Activated T-cell treated with anti-CD3 and anti-CD28 coated beads, Interleukin-2, amount 50 U/mL, for 1 hour (primary cell): Measurements from ENCODE around the gene TBC1D10A.

Experiments
- DNase-seq: peaks from one replicate; pipeline ENCODE4 v3.0.0-alpha.2; 2020

The TBC1D10A gene, protein sequence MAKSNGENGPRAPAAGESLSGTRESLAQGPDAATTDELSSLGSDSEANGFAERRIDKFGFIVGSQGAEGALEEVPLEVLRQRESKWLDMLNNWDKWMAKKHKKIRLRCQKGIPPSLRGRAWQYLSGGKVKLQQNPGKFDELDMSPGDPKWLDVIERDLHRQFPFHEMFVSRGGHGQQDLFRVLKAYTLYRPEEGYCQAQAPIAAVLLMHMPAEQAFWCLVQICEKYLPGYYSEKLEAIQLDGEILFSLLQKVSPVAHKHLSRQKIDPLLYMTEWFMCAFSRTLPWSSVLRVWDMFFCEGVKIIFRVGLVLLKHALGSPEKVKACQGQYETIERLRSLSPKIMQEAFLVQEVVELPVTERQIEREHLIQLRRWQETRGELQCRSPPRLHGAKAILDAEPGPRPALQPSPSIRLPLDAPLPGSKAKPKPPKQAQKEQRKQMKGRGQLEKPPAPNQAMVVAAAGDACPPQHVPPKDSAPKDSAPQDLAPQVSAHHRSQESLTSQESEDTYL

DNA sequence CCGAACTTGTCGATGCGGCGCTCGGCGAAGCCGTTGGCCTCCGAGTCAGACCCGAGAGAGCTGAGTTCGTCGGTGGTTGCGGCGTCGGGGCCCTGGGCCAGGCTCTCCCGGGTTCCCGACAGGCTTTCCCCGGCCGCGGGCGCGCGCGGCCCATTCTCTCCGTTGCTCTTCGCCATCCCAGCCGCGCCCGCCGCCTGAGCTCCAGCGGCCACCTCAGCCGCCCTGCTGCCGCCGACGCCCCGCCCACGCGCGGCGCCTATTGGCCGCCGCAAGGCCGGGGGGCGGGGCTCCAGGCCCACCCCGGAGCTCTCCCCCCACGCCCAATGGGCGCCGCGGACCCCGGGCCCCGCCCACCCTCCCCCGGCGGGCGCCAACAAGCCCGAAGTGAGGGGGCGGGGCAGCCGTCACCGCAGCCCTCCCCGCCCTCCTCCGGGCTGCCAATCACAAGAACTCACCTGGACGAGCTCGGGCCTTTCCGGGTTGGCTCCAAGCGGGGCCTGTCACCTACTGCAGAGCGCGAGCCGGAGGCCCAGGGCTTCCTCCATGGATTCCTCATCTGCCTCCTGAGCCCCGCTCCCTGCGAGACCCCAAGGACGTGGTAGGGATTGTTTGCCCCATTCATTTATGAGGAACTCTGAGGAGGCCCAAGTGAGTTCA, at the start of gene TBC1D10A:
TSS of gene TBC1D10A (minus strand) at position 236 of the 657 bp plus-strand sequence. CDS start at position 176, 60 bp downstream.
- peak; percentile 95 for DNase-seq

DNA sequence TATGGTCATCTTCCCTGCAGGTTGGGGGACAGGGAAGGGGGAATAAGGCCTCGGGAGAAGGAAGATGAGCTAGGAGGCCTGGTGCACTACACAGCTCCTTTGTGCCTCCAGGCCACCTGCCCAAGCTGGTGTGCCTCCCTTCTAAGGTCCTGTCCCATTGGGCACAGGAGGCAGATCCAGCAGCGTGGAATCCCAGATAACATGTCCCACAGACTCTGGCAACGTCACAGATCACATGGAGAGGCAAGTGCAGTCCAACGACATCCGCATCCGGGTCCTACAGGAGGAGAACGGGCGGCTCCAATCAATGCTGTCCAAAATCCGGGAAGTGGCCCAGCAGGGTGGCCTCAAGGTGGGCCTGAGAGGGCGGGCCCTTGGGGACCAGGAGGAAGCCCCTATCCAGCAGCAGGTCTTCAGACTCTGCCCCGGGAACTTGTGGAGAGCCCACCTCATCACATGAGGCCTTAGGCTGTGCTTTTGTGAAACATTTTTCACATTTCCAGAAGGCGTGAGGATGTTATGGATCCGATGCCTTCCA, 48.6 kb upstream of the TBC1D10A start:
- DNase-seq = no peak

DNA sequence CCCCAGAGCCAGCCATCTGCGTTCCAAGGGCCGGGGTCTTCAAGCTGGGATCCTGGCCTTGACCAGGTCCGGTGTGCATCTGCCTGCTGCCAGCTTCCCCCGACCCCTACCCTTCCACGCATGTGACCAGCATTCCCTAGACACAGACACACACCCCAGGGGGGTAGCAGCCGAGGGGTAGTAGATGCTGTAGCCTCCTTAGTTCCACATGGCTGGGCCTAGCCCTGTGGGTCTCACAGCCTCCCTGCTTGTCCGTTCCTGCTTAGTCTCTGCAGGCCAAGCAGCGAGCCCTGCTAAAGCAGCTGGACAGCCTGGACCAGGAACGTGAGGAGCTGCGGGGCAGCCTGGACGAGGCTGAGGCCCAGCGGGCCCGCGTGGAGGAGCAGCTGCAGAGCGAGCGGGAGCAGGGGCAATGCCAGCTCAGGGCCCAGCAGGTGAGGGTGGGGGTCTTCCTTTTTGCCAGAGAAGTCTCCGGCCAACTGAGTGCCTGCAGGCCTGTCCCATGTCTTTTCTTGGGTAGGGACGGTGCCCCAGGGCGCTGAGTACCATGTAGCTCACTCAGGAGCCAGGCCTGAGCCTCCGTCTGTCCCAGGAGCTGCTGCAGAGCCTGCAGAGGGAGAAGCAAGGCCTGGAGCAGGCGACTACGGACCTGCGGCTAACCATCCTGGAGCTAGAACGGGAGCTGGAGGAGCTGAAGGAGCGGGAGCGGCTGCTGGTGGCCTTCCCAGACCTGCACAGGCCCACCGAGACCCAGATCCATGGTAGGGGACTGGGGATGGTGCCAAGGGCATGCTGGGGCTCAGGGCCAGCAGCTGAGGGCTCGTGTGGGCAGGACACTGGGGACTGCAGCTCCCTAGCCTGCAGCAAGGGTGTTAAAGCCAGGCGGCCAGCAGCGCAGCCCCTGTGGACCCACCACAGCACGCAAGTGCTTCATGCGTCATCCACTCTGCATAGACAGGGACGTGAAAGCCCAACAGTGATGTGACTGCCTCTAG, 46.9 kb upstream of the TBC1D10A start:
- DNase-seq = no peak

DNA sequence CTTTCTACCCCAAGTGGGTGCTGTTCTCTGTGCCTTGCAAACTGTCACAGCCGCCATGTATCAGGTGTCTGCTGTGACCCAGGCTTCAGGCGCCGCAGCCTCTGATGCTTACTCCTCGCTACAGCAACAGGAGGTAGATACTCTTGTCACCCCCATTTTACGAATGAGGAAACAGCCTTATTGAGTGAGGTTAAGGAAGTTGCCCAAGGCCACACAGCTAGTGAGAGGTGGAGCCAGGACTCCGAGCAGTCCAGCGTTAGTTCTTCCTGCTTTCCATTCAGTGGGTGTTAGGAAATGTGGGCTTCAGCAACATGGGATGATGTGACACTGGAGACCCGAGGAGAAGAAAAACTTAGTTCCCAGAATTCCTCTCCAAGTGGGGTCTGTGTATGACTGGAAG, 46.2 kb upstream of the TBC1D10A start:
- no peak for DNase-seq

DNA sequence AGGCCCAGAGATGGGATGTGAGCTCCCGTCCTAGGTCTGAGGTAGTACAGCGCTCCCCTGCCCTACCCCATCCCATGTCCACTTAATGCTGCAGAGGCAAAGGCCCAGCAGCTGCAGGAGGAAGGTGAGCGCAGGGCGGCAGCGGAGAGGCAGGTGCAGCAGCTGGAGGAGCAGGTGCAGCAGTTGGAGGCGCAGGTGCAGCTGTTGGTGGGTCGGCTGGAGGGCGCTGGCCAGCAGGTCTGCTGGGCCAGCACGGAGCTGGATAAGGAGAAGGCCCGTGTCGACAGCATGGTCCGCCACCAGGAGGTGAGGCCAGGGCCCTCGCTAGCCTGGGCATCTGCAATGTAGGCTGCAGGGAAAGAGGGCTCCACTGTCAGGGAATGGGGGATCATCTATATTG, 45.2 kb upstream of the TBC1D10A start:
- no peak for DNase-seq

DNA sequence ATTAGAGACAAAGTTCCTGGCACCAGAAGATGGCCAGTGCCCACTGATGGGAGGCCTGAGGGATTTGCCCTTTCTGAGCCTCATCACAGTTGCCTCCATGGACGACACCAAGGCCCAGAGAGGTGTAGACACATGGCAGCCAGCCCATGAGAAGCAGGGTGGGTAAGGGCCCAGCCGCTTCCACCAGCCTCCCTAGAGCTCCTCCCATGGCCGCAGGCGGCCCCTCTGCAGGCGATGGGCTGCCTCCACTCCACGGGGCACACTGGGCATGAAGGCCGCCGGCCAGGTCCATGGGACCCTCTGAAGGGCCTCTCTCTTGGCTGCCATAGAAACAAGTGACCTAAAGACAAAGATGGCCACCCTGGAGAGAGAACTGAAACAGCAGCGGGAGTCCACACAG, 44.6 kb upstream of the TBC1D10A start:
- no peak for DNase-seq

DNA sequence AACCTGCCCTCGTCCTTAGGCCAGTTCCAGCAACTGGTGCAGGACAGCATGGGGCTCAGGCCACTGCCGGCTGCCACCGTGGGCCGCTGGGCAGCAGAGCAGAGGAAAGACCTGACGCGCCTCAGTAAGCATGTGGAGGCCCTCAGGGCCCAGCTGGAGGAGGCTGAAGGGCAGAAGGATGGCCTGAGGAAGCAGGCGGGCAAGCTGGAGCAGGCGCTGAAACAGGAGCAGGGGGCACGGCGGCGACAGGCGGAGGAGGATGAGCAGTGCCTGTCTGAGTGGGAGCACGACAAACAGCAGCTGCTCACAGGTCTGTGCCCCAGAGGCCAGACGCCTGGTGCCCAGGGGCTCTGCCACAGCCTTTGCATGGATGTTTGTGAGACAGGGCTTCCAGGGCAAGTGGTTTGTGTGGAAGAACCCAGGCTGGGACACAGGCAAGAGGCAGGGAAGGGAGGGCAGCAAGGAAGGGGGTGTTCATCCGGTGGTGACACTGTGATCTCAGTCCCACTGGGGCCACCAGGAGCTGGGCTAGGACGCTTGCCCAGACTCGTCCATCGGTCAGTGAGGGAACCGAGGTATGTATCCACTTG, 44.0 kb upstream of the TBC1D10A start:
- no peak for DNase-seq

DNA sequence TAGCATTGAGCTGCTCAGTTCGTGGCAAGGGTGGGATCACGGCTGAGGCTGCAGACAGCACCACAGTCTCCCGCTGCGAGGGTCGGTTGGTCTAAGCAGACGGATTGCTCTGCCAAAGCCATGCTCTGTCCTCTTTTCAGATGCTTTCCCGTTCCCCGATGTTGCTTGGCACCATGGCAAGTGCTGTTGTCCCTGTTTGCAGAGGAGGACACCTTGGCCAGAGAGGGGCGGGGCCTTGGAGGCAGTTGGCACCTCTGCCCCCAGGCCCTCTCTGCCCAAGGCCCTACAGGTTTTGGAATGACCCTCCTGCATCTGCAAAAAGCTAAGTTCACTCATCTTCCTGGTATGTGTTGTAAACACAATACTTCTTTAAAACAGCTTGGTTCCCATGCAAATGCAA, 41.7 kb upstream of the TBC1D10A start:
- DNase-seq = no peak

DNA sequence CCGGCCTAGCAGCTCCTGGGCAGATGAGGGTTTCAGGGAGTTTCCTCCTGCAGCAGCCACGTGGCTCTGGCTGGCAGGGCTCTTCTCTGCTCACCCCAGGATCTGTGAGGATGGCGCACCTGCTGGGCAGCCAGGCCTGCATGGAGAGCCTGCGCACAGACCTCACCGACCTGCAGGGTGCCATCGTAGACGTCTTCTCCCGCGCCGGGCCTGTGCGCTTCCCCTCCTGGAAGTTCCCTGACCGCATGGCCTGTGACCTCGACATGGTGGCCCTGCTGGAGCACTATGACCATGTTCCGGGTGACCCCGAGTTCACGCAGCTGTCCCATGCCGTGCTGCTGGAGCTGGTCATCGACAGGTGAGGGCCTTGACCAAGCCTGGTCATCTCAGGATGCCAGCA, 39.1 kb upstream of the TBC1D10A start:
- no peak for DNase-seq

DNA sequence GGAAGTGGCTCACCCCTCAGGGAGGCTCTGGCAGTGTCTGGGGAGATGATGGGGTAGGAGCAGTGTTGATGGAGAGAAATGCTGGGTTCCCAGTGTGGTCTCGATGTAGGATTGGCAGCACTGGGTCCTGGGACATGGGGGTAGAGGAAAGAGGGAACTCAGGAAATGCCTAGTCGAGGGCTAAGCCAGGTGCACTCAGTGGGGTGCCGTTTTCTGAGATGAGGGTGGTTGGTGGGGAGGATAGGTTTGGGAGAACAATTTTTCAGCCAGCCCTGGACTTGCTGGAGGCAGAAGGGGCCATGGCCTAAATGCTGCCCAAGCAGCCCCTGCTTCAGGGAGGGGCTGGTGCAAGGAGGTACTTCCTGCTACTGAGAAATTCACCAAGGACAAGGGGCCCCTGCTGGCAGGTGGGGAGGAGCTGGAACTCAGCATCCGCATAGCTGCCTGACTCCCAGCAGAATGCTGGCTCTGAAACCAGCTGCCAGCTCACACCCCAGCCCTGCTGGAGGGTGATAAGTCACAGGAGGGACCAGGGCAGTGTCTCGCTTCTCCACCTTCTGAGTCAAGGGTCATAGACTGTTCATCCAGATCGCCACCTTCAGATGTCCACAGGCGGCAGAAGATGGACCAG, 36.0 kb upstream of the TBC1D10A start:
- no peak for DNase-seq

DNA sequence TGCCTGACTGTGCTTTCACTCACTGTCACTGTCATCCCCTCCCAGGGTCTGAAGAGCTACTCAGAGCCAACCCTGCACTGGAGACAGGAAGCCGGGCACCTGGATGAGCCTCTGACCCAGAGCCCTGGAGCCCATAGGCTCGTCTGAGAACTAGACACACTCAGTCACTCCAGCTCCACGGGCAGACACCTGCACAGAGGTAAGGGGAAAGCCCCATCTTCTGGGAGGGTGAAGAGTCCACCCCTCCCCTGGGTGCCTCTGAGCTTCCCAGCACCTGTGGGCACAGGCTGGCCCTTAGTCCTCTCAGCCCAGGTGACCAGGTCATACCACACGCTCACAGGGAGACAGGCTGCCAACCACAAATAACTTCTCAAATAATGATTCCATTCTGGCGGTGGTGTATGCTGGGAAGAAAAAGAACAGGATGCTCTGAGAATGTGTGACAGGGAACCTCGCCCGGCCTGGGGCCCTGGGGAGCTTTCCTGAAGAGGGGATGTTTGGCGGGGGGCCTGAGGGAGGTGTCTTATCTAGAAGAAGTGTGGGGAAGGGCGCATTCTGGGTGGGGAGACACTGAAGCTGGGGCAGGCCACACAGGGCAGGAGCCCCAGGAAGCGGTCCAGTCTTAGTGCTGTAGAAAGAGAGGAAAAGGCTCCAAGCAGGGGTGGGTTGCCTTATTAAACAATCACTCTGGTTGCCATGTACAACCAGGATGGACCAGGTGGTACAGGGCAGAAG, 35.3 kb upstream of the TBC1D10A start:
- DNase-seq = no peak

DNA sequence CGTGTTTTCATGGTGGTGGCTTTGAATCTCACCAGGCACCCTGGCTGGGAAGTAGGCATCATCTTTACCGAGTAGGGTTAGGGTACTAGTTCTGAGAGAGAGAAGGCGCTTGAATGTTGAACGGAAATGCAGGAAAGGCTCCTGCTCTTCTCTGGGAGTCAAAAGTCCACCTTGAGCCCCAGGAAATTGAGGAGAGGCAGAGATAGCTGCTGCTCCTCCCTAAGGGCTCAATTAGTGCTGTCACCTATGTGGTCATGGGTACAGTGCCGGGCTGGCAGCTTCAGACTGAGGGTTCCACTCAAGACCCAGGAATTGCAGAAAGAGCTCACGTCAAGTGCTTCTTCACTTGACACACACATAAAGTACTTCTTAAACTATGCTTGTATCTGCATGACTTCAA, 31.8 kb upstream of the TBC1D10A start:
- DNase-seq = no peak

DNA sequence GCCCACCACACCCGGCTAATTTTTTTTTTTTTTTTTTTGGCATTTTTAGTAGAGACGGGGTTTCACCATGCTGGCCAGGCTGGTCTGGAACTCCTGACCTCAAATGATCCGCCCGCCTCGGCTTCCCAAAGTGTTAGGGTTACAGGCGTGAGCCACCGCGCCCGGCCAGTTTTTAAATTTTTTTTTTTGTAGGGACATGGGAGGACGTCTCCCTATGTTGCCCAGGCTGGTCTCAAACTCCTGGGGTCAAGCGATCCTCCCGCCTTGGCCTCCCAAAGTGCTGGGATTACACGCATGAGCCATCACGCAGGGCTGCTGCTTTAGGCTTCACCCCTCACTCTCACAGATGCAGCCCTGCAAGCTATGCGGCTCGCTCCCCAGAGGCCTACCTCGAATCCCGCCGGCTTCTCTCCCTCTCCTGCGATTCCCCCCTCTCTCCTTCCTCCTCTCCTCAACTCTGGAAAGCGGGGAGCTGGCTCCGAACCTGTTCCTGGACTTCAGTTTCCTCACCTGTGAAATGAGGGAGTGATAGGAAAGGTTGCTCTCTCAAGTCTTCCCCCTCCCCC, 31.0 kb upstream of the TBC1D10A start:
- no peak for DNase-seq

DNA sequence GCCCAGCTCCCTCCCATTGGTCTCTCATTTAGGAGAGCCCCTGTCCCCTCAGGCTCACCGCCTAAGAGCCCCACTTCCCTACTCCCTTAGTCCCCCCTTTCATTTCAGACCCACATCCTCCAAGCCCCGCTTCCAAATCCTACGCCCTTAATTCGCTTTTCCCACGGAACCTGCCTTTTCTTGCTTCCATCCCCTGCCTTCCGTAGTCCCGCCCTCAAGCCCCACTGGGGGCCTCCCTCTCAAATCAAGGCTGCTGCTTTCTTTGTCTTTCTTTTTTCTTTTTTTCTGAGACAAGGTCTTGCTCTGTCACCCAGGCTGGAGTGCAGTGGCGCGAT, 30.5 kb upstream of the TBC1D10A start:
- no peak for DNase-seq

DNA sequence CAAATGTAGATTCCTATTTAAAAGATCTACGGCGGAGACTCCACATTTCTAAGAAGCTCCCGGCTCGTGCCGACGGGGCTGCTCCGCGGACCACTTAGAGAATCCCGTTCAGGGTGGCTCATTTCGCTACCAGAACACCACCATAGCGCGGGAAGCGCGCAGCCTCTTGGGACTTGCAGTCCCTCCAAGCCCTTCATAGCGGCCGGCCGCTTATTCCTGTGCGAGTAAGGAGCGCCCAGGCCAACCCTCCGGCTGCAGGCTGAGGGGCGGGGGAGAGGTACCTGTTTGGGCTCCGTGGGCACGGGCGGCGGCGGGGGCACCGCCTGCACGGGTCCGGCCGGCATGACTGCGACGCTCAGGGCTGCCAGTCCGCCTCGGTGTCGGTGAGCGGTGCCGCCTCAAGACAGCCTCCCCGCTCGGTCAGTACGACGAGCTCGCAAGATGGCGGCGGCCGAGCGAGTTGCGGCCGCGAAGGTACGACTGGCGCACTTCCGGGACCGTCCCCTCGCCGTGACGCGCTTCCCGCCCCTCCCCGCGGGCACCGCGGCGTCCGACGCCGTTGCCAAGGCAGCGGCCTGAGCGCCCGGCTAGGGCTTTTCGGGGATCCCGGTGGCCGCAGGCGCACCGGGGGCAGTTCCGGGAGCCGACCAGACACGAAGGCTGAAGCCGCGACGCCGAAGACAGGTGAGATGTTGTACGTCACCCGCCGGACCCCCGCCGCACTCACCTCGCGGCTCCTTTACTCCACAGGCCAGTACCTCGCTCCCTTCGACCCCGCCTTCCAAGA, 29.9 kb upstream of the TBC1D10A start, which contains the start of the genes CCDC157 and SF3A1:
TSS of gene CCDC157 (plus strand) at position 559 of the 787 bp plus-strand sequence. CDS start 8,994 bp downstream, outside the sequence.
TSS of gene SF3A1 (minus strand) at position 446 of the 787 bp plus-strand sequence. CDS start at position 344, 102 bp downstream.
- DNase-seq = peak; percentile 89

DNA sequence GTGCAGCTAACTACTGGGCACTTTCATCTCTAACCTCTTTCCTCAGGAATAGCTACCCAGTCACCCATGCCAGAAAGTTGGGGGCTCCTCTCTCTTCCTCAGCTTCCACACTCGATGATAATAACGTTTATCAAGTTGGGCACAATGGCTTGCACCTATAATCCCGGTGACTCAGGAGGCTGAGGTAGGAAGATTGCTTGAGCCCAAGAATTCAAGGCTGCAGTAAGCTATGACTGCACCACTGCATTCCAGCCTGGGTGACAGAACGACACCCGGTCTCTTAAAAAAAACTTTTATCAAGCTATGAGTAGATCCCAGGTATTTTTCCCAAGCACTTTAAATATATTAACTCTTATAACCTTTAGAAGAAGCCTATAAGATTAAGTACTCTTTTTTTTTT, 27.9 kb upstream of the TBC1D10A start:
- no peak for DNase-seq

DNA sequence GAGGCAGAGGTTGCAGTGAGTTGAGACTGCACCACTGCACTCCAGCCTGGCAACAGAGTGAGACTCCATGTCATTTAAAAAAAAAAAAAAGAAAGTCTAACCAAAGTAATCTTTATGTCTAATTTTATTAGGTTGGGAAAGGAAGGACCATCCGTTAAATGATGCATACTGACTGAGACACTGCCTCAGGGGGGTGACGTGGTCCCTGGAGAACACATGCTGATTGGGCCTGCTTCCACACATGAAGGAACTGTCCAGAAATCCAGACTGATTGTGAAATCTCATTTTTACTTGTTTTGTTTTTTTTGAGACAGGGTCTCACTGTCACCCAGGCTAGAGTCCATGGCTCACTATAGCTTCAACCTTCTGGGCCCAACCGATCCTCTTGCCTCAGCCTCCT, 24.5 kb upstream of the TBC1D10A start:
- DNase-seq = no peak

DNA sequence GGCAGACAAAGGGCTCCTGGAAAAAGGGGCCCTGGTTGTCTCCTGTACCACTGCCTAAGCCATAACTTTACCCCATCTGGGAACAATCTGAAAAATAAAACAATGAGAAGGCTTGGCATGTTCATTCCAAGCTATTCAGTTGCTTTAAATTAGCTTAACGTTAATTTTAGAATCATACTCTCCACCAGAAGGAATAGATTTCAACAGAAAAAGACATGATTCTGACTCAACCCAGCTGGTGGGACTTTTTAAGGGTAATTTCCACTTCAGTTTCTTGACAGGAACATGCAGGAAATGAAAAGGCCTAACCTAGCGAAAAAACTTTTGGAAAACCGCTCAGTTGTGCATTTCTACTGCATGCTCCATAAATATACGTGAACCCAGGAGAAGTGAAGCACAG, 22.1 kb upstream of the TBC1D10A start:
- DNase-seq = no peak

DNA sequence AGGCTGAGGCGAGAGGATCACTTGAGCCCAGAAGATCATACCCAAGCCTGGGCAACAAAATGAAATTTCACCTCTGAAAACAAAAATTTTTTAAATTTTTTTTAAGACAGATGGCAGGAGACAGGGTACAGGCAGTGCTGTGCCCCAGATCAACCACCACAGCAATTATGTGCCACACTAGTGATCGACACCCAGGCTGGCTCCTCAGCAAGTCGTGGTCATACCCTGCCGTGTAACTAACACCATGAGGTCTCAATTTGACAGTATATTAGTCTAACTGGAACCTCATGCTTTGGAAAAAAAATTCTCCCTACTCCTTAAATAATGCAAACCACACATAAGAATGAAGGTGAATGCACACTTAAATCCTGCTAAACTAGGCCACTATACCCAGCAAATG, 21.7 kb upstream of the TBC1D10A start:
- no peak for DNase-seq
